SU-DHL-6 (cell line): ENCODE results near the gene CST6.

Experiments
- CTCF ChIP-seq: fragments of 200-600 bp; sonication (generic); IDR thresholded peaks from one replicate; pipeline ENCODE4 v1.5.1; 2017; ENCODE audit warnings: antibody characterized with exemption, mild to moderate bottlenecking, low read length, moderate library complexity; ENCODE audit not compliant: insufficient read depth, poor library complexity, severe bottlenecking
- EZH2phosphoT487 ChIP-seq: fragments of 200-600 bp; sonication (generic), shearing (Covaris generic); conservative IDR thresholded peaks from 2 replicates; pipeline ENCODE4 v1.6.1; 2018; ENCODE audit warnings: mild to moderate bottlenecking, antibody characterized with exemption, low read length, moderate library complexity, mixed read lengths

GRCh38 chr11:66046901-66047300, 35.1 kb downstream of the CST6 start:
- TF ChIP-seq CTCF (no peak), EZH2phosphoT487 (no peak)
